Esophagus muscularis mucosa (tissue), 3 donors: ENCODE data around the gene FOLR3.

Experiments used
- CTCF ChIP-seq, 3 experiments: fragments of 200-600 bp in 2 of 3; fragments of 450-650 bp in 1 of 3; sonication (generic) in 2 of 3; IDR thresholded peaks; one replicate each; pipeline ENCODE4 v1.5.1; 2017 to 2019; ENCODE audit warnings: antibody characterized with exemption in 3 of 3, mild to moderate bottlenecking in 2 of 3, moderate library complexity in 1 of 3
- POLR2A ChIP-seq: fragments of 450-650 bp; IDR thresholded peaks from one replicate; pipeline ENCODE4 v1.6.1; 2017; ENCODE audit warnings: antibody characterized with exemption, moderate library complexity, mild to moderate bottlenecking, low read depth
- POLR2AphosphoS5 ChIP-seq, 2 donors: sonication (generic); formaldehyde crosslinking; IDR thresholded peaks; one replicate each; pipeline ENCODE4 v1.6.1; 2017; ENCODE audit warnings: antibody characterized with exemption in 2 of 2

DNA sequence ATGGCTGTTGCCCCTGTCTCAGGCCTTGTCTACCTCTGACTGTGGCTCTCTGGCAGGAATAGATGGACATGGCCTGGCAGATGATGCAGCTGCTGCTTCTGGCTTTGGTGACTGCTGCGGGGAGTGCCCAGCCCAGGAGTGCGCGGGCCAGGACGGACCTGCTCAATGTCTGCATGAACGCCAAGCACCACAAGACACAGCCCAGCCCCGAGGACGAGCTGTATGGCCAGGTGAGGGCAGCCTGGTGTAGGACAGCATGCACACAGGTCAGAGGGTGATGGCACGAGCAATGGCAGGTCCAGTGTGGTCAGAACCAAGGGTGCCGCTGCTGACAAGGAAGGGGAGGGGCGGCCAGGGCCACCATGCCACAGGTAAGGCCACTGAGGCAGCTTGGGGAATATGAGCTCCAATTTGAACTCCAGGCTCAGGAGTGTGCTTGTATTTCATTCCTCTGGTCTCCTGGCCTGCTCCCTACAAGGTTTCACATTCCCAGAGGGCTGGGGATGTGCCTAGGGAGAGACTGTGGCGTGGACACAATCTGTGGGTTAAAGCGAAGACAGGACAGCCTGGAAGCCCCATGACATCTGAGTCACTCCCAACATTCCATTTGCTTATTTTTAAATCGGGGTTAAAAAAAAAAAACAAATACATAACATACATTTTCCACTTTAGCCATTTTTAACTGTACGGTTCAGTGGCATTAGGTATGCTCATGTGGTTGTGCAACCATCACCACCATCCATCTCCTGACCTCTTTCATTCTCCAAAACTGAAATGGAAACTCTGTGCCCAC, 562 bp downstream of the FOLR3 start:
- TF ChIP-seq POLR2AphosphoS5 (IDR thresholded peaks at IDR 0.05), result no peak
- no peak for TF ChIP-seq POLR2A
- no peak for TF ChIP-seq CTCF (IDR thresholded peaks at IDR 0.05)
